Right forelimb (tissue), 1 donor: Measurements from ENCODE around the gene GJB5.

Experiments
- DNase-seq: peaks from one replicate; pipeline ENCODE4 v3.0.0-alpha.2; 2018

The GJB5 gene

GRCh38 chr1:34777519-34778321 is 22.9 kb downstream of the GJB5 start:
- no peak for DNase-seq

DNA sequence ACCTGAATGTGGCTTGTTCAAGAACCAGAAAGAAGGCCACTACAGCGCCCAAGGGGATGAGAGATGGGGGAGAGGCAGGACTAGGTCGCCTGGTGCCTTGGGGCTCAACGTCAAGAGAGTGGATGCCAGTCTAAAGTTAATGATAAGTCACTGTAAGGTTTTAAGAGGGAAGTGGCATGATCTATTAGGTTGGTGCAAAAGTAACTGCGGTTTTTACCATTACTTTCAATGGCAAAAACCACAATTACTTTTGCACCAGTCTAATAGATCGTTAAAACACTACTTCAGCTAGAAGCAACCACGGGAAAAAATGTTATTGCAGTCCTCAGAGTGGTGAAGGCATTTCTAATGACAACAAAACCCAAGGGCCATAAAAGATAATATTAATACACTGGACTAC is 23.5 kb downstream of the GJB5 start:
- no peak for DNase-seq

DNA sequence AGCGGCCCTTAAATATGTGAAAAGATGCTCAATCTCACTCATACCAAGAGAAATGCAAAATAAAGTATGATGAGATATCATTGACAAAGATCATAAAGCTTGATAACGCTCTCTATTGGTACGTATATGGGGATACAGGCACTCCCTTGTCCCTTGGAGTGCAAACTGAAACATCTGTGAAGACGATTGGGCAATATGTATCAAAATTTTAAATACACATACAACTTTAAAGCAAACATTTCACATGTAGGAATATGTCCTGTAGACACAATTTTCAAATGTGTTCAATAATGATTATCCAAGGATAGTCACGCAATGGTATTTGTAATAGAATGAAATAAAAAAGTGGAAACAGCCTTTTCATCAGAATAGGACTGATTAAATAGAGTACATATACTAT is 24.2 kb downstream of the GJB5 start:
- DNase-seq = no peak

DNA sequence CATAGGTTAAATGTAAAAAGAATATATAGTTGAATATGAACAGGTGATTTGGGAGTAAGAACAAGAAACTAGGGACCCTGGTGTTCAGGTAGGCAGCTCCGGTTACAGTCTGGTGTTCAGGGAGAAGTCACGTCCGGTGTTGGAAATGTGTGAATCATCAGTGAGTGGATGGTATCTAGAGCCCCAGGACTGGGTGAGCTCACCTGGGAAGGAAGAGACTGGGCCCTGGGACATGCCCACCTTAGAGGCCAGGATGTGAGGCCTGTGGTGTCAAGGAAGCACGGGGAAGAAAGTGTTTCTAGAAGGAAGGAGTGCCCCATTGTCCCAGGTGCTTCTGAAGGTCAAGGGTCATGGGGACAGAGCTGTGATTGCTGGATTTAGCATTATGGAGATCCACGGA is 24.7 kb downstream of the GJB5 start:
- DNase-seq = no peak

DNA sequence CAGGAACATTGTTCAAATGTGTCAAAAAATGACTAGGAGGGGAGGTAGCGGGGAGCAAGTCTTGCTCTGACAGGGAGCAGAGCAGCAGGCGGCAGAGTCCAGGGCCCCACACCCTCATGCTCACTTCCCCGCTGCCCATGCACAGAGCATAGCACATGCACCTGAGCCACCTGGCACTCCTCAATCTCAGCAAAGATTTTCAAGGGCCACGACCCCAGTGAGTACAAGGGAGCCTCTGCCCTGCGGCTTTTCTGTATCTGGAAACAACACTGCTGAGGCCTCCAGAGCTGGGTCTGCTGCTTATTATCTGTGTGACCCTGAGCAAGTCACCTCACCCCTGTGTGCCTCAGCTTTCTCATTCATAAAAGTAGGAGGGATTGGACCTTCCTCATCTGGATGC is 25.1 kb downstream of the GJB5 start:
- peak; percentile 1 for DNase-seq

GRCh38 chr1:34780528-34780927 is 25.7 kb downstream of the GJB5 start:
- DNase-seq = peak; percentile 1

- DNase-seq = peak; percentile 41
Observed at GRCh38 chr1:34781071-34781843, 26.4 kb downstream of the GJB5 start, which contains the start of gene GJB3. GJB3 (plus strand) TSS chr1:34781214; CDS start chr1:34784763, 3,549 bp downstream.

- peak; percentile 27 for DNase-seq
Observed at GRCh38 chr1:34781844-34782391, 27.1 kb downstream of the GJB5 start.

- peak; percentile 6 for DNase-seq
Observed at GRCh38 chr1:34784751-34785221, 29.9 kb downstream of the GJB5 start.

GRCh38 chr1:34785231-34785874 is 30.5 kb downstream of the GJB5 start:
- no peak for DNase-seq

- no peak for DNase-seq
Observed at GRCh38 chr1:34785875-34786470, 31.1 kb downstream of the GJB5 start.

DNA sequence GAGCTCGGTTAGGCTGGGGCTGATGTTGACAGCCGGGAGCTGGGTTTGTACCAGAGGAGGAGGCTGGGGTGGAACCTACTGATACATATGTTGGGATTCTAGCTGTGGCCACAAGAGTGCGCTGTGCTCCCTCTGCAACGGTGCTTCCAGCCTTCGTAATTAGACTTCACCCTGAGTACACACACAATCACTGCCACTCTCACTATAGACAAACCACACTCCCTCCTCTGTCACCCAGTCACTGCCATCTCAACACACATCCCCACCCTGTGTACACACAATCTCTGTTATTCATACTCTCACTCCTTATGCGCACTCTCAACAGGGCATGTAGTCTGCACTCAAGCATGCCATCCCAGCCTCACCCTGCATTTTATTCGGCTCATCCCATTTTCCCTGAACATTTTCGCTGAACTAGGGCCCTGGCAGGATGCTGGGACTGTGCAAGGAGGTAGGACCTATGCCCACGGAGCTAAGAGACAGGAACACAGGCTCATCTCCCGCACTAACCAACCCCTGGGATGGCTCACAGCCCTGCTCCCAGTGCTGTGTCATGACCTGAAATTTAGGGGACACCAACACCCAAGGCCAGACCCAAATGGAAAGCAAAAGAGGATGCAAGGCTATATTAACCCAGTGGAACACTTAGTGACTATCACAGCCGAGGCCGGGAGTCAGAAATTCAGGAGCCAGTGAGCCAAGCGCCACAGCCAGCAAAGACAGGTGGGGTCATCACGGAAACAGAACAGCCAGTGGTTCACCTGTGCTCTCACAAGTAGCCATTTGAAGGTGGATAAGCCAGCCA is 31.9 kb downstream of the GJB5 start:
- DNase-seq = peak; percentile 70

- DNase-seq = no peak
Observed at GRCh38 chr1:34787461-34788420, 32.9 kb downstream of the GJB5 start.

DNA sequence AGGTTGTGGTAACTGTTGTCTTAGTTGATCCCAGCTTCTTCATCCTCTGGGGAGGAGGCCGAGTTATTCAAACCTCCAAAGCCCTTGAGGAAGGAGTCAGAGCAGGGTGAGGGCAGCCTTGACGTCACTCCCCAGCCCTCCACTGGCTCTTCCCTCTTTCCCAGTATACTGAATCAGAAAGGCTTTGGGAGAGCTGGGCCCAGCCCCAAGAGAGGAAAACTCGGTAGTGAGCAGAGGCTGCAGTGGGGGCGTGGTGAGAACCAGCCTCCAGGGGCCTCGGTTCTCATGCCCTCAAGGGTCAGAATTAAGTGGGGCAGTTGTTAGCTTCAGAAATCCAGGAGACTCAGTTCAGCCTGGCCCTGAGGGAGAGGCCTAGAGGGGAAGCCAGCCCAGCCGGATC is 36.1 kb downstream of the GJB5 start:
- DNase-seq = no peak

GRCh38 chr1:34792424-34792823 is 37.6 kb downstream of the GJB5 start:
- DNase-seq = no peak

DNA sequence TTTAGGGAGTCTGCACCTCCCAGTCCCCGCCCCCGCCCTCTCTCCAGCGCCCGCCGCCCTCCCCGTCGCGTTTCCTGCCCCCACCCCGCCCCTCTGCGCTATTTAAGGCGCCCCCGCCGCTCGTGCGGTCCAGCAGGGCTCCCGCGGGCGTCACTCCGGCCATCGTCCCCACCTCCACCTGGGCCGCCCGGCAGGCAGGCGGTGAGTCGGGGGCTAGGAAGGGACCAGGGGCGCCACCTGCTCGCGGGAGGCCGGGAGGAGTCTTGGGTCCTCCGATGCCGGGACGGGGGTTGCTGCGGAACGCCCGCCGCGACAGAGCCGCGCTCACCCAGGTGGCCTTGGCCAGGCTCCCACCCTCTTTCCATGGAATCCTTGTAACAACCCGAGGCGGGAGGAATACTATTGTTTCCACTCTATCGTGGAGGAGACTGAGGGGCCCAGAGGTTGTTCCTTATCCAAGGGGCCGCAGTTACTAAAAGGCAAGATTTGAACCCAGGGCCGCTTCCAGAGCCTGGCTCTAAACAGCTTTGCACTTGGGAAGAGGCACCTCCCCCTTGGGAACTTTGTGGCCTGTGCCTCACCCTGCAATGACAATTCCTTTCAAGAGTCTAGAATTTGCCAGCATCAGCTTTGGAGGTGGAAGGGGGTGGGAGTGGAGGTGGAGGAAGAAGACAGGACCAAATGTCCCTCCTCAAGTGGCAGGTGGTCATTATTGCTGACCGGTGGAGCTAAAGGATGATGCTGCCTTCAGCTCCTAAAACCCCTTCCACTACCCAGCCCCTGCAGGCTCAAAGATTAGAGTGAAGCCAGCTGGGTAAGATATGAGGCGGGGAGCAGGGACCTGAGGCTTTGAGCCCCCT is 38.3 kb downstream of the GJB5 start, which contains the start of gene GJA4:
TSS of gene GJA4 (plus strand) at position 132 of the 860 bp plus-strand sequence. CDS start 1,215 bp downstream, outside the sequence.
- no peak for DNase-seq

- no peak for DNase-seq
Observed at GRCh38 chr1:34794001-34794789, 39.3 kb downstream of the GJB5 start.

- no peak for DNase-seq
Observed at GRCh38 chr1:34794790-34795180, 39.9 kb downstream of the GJB5 start.

GRCh38 chr1:34795916-34796315 is 41.1 kb downstream of the GJB5 start:
- DNase-seq = no peak
